ENCODE measurements around the gene EFNA1.
"Not testable (repeated sequence)": the region's sequence is repeated elsewhere in the genome, so short reads cannot be mapped to it uniquely, and the experiment has no call there.

Gene EFNA1

GRCh38 chr1:155105604-155106011 is 22.1 kb upstream of the EFNA1 start:
- TF ChIP-seq ZNF274 (IDR thresholded peaks at IDR 0.05; ENCODE audit: low read depth, low read length), result no peak
- no peak overlapping the region for H3K4me3 ChIP-seq (ENCODE audit: low read length)

GRCh38 chr1:155106862-155107261 is 20.8 kb upstream of the EFNA1 start:
- no peak for TF ChIP-seq ZNF274 (IDR thresholded peaks at IDR 0.05; ENCODE audit: low read depth, low read length)
- no peak overlapping the region for H3K4me3 ChIP-seq (ENCODE audit: low read length)

- no peak overlapping the region for H3K4me3 ChIP-seq (ENCODE audit: low read length)
- no peak for TF ChIP-seq ZNF274 (IDR thresholded peaks at IDR 0.05; ENCODE audit: low read depth, low read length)
Observed at GRCh38 chr1:155107309-155108264, 20.1 kb upstream of the EFNA1 start.

- no peak for TF ChIP-seq ZNF274 (IDR thresholded peaks at IDR 0.05; ENCODE audit: low read depth, low read length)
- H3K4me3 ChIP-seq (ENCODE audit: low read length), result no peak overlapping the region
Observed at GRCh38 chr1:155108296-155108695, 19.4 kb upstream of the EFNA1 start.

- H3K4me3 ChIP-seq (ENCODE audit: low read length), result no peak overlapping the region
- no peak for TF ChIP-seq ZNF274 (IDR thresholded peaks at IDR 0.05; ENCODE audit: low read depth, low read length)
Observed at GRCh38 chr1:155110381-155110780, 17.3 kb upstream of the EFNA1 start.

- H3K4me3 ChIP-seq (ENCODE audit: low read length), result no peak overlapping the region
- no peak for TF ChIP-seq ZNF274 (IDR thresholded peaks at IDR 0.05; ENCODE audit: low read depth, low read length)
Observed at GRCh38 chr1:155110826-155111225, 16.9 kb upstream of the EFNA1 start.

- no peak overlapping the region for H3K4me3 ChIP-seq (ENCODE audit: low read length)
- TF ChIP-seq ZNF274 (IDR thresholded peaks at IDR 0.05; ENCODE audit: low read depth, low read length), result no peak
Observed at GRCh38 chr1:155113450-155113980, 14.2 kb upstream of the EFNA1 start.

GRCh38 chr1:155116113-155116764 is 11.4 kb upstream of the EFNA1 start:
- no peak overlapping the region for H3K4me3 ChIP-seq (ENCODE audit: low read length)
- TF ChIP-seq ZNF274 (IDR thresholded peaks at IDR 0.05; ENCODE audit: low read depth, low read length), result no peak

GRCh38 chr1:155117610-155118009 is 10.1 kb upstream of the EFNA1 start:
- TF ChIP-seq ZNF274 (IDR thresholded peaks at IDR 0.05; ENCODE audit: low read depth, low read length), result no peak
- no peak overlapping the region for H3K4me3 ChIP-seq (ENCODE audit: low read length)

GRCh38 chr1:155118090-155118489 is 9.6 kb upstream of the EFNA1 start:
- H3K4me3 ChIP-seq (ENCODE audit: low read length), result not testable (repeated sequence)

- TF ChIP-seq ZNF274 (IDR thresholded peaks at IDR 0.05; ENCODE audit: low read depth, low read length), result no peak
- no peak overlapping the region for H3K4me3 ChIP-seq (ENCODE audit: low read length)
Observed at GRCh38 chr1:155120253-155120652, 7.4 kb upstream of the EFNA1 start.

GRCh38 chr1:155121249-155121648 is 6.4 kb upstream of the EFNA1 start:
- H3K4me3 ChIP-seq (ENCODE audit: low read length), result no peak overlapping the region
- no peak for TF ChIP-seq ZNF274 (IDR thresholded peaks at IDR 0.05; ENCODE audit: low read depth, low read length)

GRCh38 chr1:155122308-155122707 is 5.4 kb upstream of the EFNA1 start:
- no peak overlapping the region for H3K4me3 ChIP-seq (ENCODE audit: low read length)
- no peak for TF ChIP-seq ZNF274 (IDR thresholded peaks at IDR 0.05; ENCODE audit: low read depth, low read length)

- no peak for TF ChIP-seq ZNF274 (IDR thresholded peaks at IDR 0.05; ENCODE audit: low read depth, low read length)
- H3K4me3 ChIP-seq (ENCODE audit: low read length), result no peak overlapping the region
Observed at GRCh38 chr1:155123801-155124200, 3.9 kb upstream of the EFNA1 start.
